Measurements from ENCODE around the gene TMEM26.

Gene TMEM26

GRCh38 chr10:61471491-61471890 is 18.3 kb upstream of the TMEM26 start:
- DNase-seq (ENCODE audit: low spot score in 2 of 2): no peak
- H3K9me3 Mint-ChIP-seq: no peaks in the 10 kb centered on the region
- peaks cover 7% of the 10 kb centered on the region for H3K27me3 Mint-ChIP-seq

GRCh38 chr10:61470740-61471139 is 17.6 kb upstream of the TMEM26 start:
- H3K4me1 Mint-ChIP-seq: no peaks in the 10 kb centered on the region
- no peak overlapping the region for H3K27ac Mint-ChIP-seq
- H3K27me3 Mint-ChIP-seq: peaks cover 7% of the 10 kb centered on the region
- H3K9me3 Mint-ChIP-seq: no peaks in the 10 kb centered on the region
- ATAC-seq (ENCODE audit: low read depth) (no peak), DNase-seq (ENCODE audit: low spot score in 2 of 2) (no peak)
- no peak overlapping the region for H3K4me3 Mint-ChIP-seq
- no peaks in the 10 kb centered on the region for H3K36me3 Mint-ChIP-seq

More at GRCh38 chr10:61471491-61471890, 18.3 kb upstream of the TMEM26 start:
- no peak overlapping the region for H3K27ac Mint-ChIP-seq
- H3K4me3 Mint-ChIP-seq: no peak overlapping the region
- no peak for ATAC-seq (ENCODE audit: low read depth)
- H3K4me1 Mint-ChIP-seq: no peaks in the 10 kb centered on the region
- H3K36me3 Mint-ChIP-seq: no peaks in the 10 kb centered on the region

- ATAC-seq (ENCODE audit: low read depth) (no peak), DNase-seq (ENCODE audit: low spot score in 2 of 2) (no peak)
- peaks cover 1% of the 10 kb centered on the region for H3K9me3 Mint-ChIP-seq
- no peaks in the 10 kb centered on the region for H3K36me3 Mint-ChIP-seq
- no peak overlapping the region for H3K4me3 Mint-ChIP-seq
- peaks cover 3% of the 10 kb centered on the region for H3K27me3 Mint-ChIP-seq
- H3K4me1 Mint-ChIP-seq: no peaks in the 10 kb centered on the region
- no peak overlapping the region for H3K27ac Mint-ChIP-seq
These were observed 12.9 kb upstream of the TMEM26 start for GRCh38 chr10:61465901-61466632.

- Mint-ChIP-seq H3K36me3 (no peaks in the 10 kb centered on the region), H3K4me3 (no peak overlapping the region), H3K27ac (no peak overlapping the region), H3K4me1 (no peaks in the 10 kb centered on the region), H3K9me3 (peaks cover 4% of the 10 kb centered on the region), H3K27me3 (peaks cover 3% of the 10 kb centered on the region)
- no peak for DNase-seq (ENCODE audit: low spot score in 2 of 2)
- no peak for ATAC-seq (ENCODE audit: low read depth)
These were observed 12.0 kb upstream of the TMEM26 start for GRCh38 chr10:61465171-61465496.

GRCh38 chr10:61464461-61465170 is 11.4 kb upstream of the TMEM26 start:
- no peak overlapping the region for H3K27ac Mint-ChIP-seq
- peaks cover 4% of the 10 kb centered on the region for H3K9me3 Mint-ChIP-seq
- no peaks in the 10 kb centered on the region for H3K4me1 Mint-ChIP-seq
- no peaks in the 10 kb centered on the region for H3K36me3 Mint-ChIP-seq
- no peak overlapping the region for H3K4me3 Mint-ChIP-seq
- DNase-seq (ENCODE audit: low spot score in 2 of 2): no peak
- H3K27me3 Mint-ChIP-seq: peaks cover 3% of the 10 kb centered on the region
- no peak for ATAC-seq (ENCODE audit: low read depth)

GRCh38 chr10:61463035-61463909 is 10.1 kb upstream of the TMEM26 start:
- ATAC-seq (ENCODE audit: low read depth) (no peak), DNase-seq (ENCODE audit: low spot score in 2 of 2) (no peak)
- Mint-ChIP-seq H3K9me3 (peaks cover 4% of the 10 kb centered on the region), H3K27ac (no peak overlapping the region), H3K27me3 (no peaks in the 10 kb centered on the region), H3K36me3 (no peaks in the 10 kb centered on the region), H3K4me1 (no peaks in the 10 kb centered on the region), H3K4me3 (no peak overlapping the region)

GRCh38 chr10:61460835-61461234 is 7.7 kb upstream of the TMEM26 start:
- H3K4me3 Mint-ChIP-seq: no peak overlapping the region
- no peaks in the 10 kb centered on the region for H3K4me1 Mint-ChIP-seq
- H3K27ac Mint-ChIP-seq: no peak overlapping the region
- no peak for ATAC-seq (ENCODE audit: low read depth)
- no peaks in the 10 kb centered on the region for H3K36me3 Mint-ChIP-seq
- peaks cover 4% of the 10 kb centered on the region for H3K9me3 Mint-ChIP-seq
- no peaks in the 10 kb centered on the region for H3K27me3 Mint-ChIP-seq
- DNase-seq (ENCODE audit: low spot score in 2 of 2): no peak

- H3K4me3 Mint-ChIP-seq: no peak overlapping the region
- ATAC-seq (ENCODE audit: low read depth): no peak
- H3K27me3 Mint-ChIP-seq: peaks cover 2% of the 10 kb centered on the region
- H3K36me3 Mint-ChIP-seq: no peaks in the 10 kb centered on the region
- no peak overlapping the region for H3K27ac Mint-ChIP-seq
- DNase-seq (ENCODE audit: low spot score in 2 of 2): no peak
- no peaks in the 10 kb centered on the region for H3K4me1 Mint-ChIP-seq
- peaks cover 4% of the 10 kb centered on the region for H3K9me3 Mint-ChIP-seq
These were observed 4.8 kb upstream of the TMEM26 start for GRCh38 chr10:61458031-61458430.

- Mint-ChIP-seq H3K27me3 (peaks cover 8% of the 10 kb centered on the region), H3K9me3 (peaks cover 4% of the 10 kb centered on the region), H3K36me3 (no peaks in the 10 kb centered on the region), H3K4me1 (peaks cover 6% of the 10 kb centered on the region), H3K4me3 (no peak overlapping the region), H3K27ac (no peak overlapping the region)
- no peak for ATAC-seq (ENCODE audit: low read depth)
- DNase-seq (ENCODE audit: low spot score in 2 of 2): no peak
These were observed 3.1 kb upstream of the TMEM26 start for GRCh38 chr10:61456095-61456789.

- no peaks in the 10 kb centered on the region for H3K36me3 Mint-ChIP-seq
- no peak for DNase-seq (ENCODE audit: low spot score in 2 of 2)
- no peak overlapping the region for H3K4me3 Mint-ChIP-seq
- H3K27me3 Mint-ChIP-seq: peaks cover 10% of the 10 kb centered on the region
- H3K9me3 Mint-ChIP-seq: peaks cover 1% of the 10 kb centered on the region
- H3K4me1 Mint-ChIP-seq: peaks cover 6% of the 10 kb centered on the region
- H3K27ac Mint-ChIP-seq: no peak overlapping the region
- ATAC-seq (ENCODE audit: low read depth): no peak
These were observed 2.5 kb upstream of the TMEM26 start for GRCh38 chr10:61455656-61456055.

GRCh38 chr10:61454541-61454940 is 1.4 kb upstream of the TMEM26 start:
- Mint-ChIP-seq H3K27ac (no peak overlapping the region), H3K27me3 (peaks cover 10% of the 10 kb centered on the region), H3K36me3 (no peaks in the 10 kb centered on the region), H3K4me3 (no peak overlapping the region), H3K4me1 (peaks cover 6% of the 10 kb centered on the region), H3K9me3 (no peaks in the 10 kb centered on the region)
- ATAC-seq (ENCODE audit: low read depth): no peak
- no peak for DNase-seq (ENCODE audit: low spot score in 2 of 2)

GRCh38 chr10:61452151-61452651 is 980 bp downstream of the TMEM26 start:
- Mint-ChIP-seq H3K27me3 (peaks cover 10% of the 10 kb centered on the region), H3K9me3 (no peaks in the 10 kb centered on the region), H3K27ac (no peak overlapping the region), H3K36me3 (no peaks in the 10 kb centered on the region), H3K4me3 (no peak overlapping the region), H3K4me1 (peaks cover 6% of the 10 kb centered on the region)
- ATAC-seq (ENCODE audit: low read depth): no peak
- DNase-seq (ENCODE audit: low spot score in 2 of 2): no peak

- Mint-ChIP-seq H3K4me1 (peaks cover 6% of the 10 kb centered on the region), H3K27ac (no peak overlapping the region), H3K36me3 (no peaks in the 10 kb centered on the region), H3K4me3 (no peak overlapping the region), H3K27me3 (peaks cover 10% of the 10 kb centered on the region), H3K9me3 (no peaks in the 10 kb centered on the region)
- no peak for DNase-seq (ENCODE audit: low spot score in 2 of 2)
- ATAC-seq (ENCODE audit: low read depth): no peak
These were observed 1.8 kb downstream of the TMEM26 start for GRCh38 chr10:61451357-61451756.

Measured in memory B cell (primary cell).